ENCODE measurements around the gene WT1. TPM values are rescaled to one million over a fixed set of nuclear protein-coding genes. Genes with fewer than 3 reads are reported as not detected.

WT1 gene
- total RNA-seq, 2 experiments from 2014 or later: not detected

- Mint-ChIP-seq H3K4me3 (peak overlapping the region; percentile 32), H3K9me3 (no peaks in the 10 kb centered on the region), H3K27me3 (peaks cover 80% of the 10 kb centered on the region), H3K27ac (no peak overlapping the region), H3K4me1 (ENCODE audit: low read depth) (peaks cover 31% of the 10 kb centered on the region), H3K36me3 (ENCODE audit: low read depth) (no peaks in the 10 kb centered on the region)
- DNase-seq (no peak), ATAC-seq (no peak)
- POLR2A ChIA-PET: no interaction called here
- intact Hi-C loops (cut with micrococcal nuclease): loop anchor here (10.0 kb wide), 1 partner anchor 731 kb away; no protein-coding TSS in a partner anchor
- CTCF ChIA-PET: no interaction called here
- no peak for TF ChIP-seq CTCF (IDR thresholded peaks at IDR 0.05)
Measured at GRCh38 chr11:32435942-32436750, 807 bp upstream of the WT1 start.

GRCh38 chr11:32435152-32435480 lies 223 bp downstream of the WT1 start:
- no peak for ATAC-seq

GRCh38 chr11:32434356-32435151 lies 785 bp downstream of the WT1 start:
- Mint-ChIP-seq H3K27ac (no peak overlapping the region), H3K27me3 (peaks cover 80% of the 10 kb centered on the region), H3K9me3 (no peaks in the 10 kb centered on the region), H3K4me3 (no peak overlapping the region), H3K36me3 (ENCODE audit: low read depth) (no peaks in the 10 kb centered on the region), H3K4me1 (ENCODE audit: low read depth) (peaks cover 29% of the 10 kb centered on the region)
- CTCF ChIA-PET: no interaction called here
- DNase-seq (no peak), ATAC-seq (no peak)
- TF ChIP-seq CTCF (IDR thresholded peaks at IDR 0.05): no peak
- POLR2A ChIA-PET: no interaction called here
- intact Hi-C loops (cut with micrococcal nuclease): loop anchor here (10.0 kb wide), 1 partner anchor 730 kb away; no protein-coding TSS in a partner anchor

More at GRCh38 chr11:32435152-32435480, 223 bp downstream of the WT1 start:
- Mint-ChIP-seq H3K9me3 (no peaks in the 10 kb centered on the region), H3K27me3 (peaks cover 80% of the 10 kb centered on the region), H3K4me1 (ENCODE audit: low read depth) (peaks cover 31% of the 10 kb centered on the region), H3K4me3 (no peak overlapping the region), H3K27ac (no peak overlapping the region), H3K36me3 (ENCODE audit: low read depth) (no peaks in the 10 kb centered on the region)
- DNase-seq: no peak
- no peak for TF ChIP-seq CTCF (IDR thresholded peaks at IDR 0.05)
- ChIA-PET POLR2A (no interaction called here), CTCF (no interaction called here)
- intact Hi-C loops (cut with micrococcal nuclease): loop anchor here (10.0 kb wide), 1 partner anchor 730 kb away; no protein-coding TSS in a partner anchor

GRCh38 chr11:32433914-32434355 lies 1.4 kb downstream of the WT1 start:
- CTCF ChIA-PET: no interaction called here

More at GRCh38 chr11:32433914-32434355, 1.4 kb downstream of the WT1 start:
- H3K9me3 Mint-ChIP-seq: no peaks in the 10 kb centered on the region
- POLR2A ChIA-PET: no interaction called here
- peaks cover 81% of the 10 kb centered on the region for H3K27me3 Mint-ChIP-seq
- H3K4me3 Mint-ChIP-seq: no peak overlapping the region
- no peak overlapping the region for H3K27ac Mint-ChIP-seq
- H3K36me3 Mint-ChIP-seq (ENCODE audit: low read depth): no peaks in the 10 kb centered on the region
- no peak for ATAC-seq
- peaks cover 26% of the 10 kb centered on the region for H3K4me1 Mint-ChIP-seq (ENCODE audit: low read depth)
- TF ChIP-seq CTCF (IDR thresholded peaks at IDR 0.05): no peak
- intact Hi-C loops (cut with micrococcal nuclease): loop anchor here (10.0 kb wide), 1 partner anchor 729 kb away; no protein-coding TSS in a partner anchor
- no peak for DNase-seq

All from activated CD8-positive, alpha-beta T cell treated with anti-CD3 and anti-CD28 coated beads for 36 hours (primary cell).